RWPE1 (cell line): ENCODE measurements around the gene ADK.

Experiments
- CTCF ChIA-PET: fragments of 350-600 bp; sonication (Branson Sonifier 250); formaldehyde crosslinking; extraction: SDS; loops from one replicate; lab custom pipeline; 2021; lab: Yijun Ruan, JAX
- POLR2A ChIA-PET: fragments of 400-600 bp; formaldehyde crosslinking; extraction: SDS; loops from one replicate; lab custom pipeline; 2020; ENCODE audit warnings: antibody characterized with exemption; ENCODE audit not compliant: low non-redundant PET; lab: Yijun Ruan, JAX
- DNase-seq: peaks from one replicate; pipeline ENCODE4 v3.0.0; 2012; ENCODE audit warnings: low spot score
- H3K27ac ChIP-seq: fragments of 450-650 bp; 2 replicates; pipeline ENCODE4 v1.5.1; 2017
- TF ChIP-seq, protein P1 (sequence below): fragments of 450-650 bp; conservative IDR thresholded peaks from 2 replicates; pipeline ENCODE4 v1.5.1; 2017; ENCODE audit warnings: low read depth, mild to moderate bottlenecking

Gene ADK

DNA sequence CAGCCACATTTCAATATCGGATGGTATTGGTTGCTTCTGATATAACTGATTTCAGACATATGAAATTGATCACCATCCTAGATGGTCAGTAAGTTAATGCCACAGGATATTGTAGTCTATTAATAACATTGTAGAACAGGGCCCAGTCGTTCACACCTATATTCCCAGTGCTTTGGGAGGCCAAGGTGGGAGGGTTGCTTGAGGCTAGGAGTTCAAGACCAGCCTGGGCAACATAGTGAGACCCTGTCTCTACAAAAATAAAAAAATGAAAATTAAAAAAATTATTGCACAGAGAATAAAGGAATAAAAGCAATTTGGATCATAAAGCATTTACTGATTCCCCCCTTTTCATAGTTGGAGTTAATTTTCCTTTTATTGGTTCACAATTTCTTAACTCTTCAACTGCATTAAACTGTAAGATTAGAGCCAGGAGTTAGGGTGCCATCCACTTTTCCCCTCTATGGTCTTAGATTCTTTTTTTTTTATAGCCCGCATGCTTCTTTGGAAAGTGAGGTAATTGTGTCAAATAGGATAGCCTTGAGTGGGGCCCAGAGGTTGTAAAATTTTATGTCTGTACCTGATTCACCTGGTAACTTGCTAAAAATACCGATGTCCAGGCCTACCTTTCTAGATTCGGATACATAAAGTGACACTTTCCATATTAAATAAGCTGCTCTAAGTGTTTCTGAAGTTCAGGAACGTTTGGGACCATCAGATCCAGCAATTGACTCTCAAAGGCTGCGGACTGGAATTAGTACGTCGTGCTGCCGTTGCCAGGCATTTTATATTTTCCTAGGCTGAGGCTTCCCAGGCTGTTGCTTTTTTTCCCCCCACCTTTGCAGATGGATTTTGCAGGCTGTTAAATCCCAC, 24.7 kb downstream of the ADK start:
- TF ChIP-seq, protein P1, sequence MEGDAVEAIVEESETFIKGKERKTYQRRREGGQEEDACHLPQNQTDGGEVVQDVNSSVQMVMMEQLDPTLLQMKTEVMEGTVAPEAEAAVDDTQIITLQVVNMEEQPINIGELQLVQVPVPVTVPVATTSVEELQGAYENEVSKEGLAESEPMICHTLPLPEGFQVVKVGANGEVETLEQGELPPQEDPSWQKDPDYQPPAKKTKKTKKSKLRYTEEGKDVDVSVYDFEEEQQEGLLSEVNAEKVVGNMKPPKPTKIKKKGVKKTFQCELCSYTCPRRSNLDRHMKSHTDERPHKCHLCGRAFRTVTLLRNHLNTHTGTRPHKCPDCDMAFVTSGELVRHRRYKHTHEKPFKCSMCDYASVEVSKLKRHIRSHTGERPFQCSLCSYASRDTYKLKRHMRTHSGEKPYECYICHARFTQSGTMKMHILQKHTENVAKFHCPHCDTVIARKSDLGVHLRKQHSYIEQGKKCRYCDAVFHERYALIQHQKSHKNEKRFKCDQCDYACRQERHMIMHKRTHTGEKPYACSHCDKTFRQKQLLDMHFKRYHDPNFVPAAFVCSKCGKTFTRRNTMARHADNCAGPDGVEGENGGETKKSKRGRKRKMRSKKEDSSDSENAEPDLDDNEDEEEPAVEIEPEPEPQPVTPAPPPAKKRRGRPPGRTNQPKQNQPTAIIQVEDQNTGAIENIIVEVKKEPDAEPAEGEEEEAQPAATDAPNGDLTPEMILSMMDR, result no peak
- H3K27ac ChIP-seq, result peak overlapping the region; percentile 95
- ChIA-PET CTCF (interaction anchor here (0.5 kb wide), 1 partner anchor 455 kb away, joined by 3 read pairs; no protein-coding TSS in a partner anchor), POLR2A (interaction anchor here (0.6 to 1.4 kb wide), 5 partner anchors 14 to 67 kb away, joined by 3 to 11 read pairs (median 6); partner anchors contain the start of genes ADK and AP3M1)
- no peak for DNase-seq

DNA sequence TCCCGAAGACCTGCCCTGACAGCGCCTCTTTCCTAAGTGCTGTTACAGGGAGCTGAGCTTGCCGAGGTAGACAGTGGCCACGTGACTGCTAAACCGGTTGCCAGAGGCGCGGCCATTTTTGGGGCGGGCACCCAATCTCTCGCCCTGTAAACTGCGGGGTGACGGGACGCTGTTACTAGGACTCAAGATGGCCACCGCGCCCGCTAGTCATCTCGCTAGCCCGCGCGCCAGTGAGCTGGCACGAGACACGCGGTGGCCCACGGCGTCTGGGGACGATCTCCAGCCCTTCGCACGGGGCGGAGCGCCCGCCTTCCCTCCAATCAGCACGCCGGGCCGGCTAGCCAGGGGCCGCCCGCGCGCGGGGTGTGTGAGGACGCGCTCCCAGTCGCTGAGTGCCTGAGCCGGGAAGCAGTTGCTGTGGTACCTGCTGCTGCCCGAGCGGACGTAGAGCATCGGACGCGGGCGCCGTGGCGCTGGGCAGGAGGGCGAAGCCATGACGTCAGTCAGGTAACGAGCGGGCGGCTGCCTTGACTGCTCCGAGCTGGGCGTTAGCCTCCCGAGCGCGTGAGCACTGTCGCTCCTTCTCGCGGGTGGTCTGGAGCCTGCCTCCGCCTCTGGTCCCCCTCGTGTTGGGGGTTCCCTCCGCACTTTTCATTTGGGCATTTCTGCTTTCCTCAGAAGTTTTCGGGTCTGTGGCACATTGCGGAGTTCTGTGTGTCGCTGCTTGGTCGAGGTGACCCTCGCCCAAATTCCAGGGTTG, 25.5 kb downstream of the ADK start:
- H3K27ac ChIP-seq, result peak overlapping the region; percentile 95
- ChIA-PET POLR2A (interaction anchor here (0.6 to 1.4 kb wide), 6 partner anchors 13 to 67 kb away, joined by 3 to 11 read pairs (median 6); partner anchors contain the start of genes ADK and AP3M1), CTCF (interaction anchor here (0.5 to 0.7 kb wide), 2 partner anchors 370 to 455 kb away, joined by 3 to 4 read pairs; no protein-coding TSS in a partner anchor)
- TF ChIP-seq, protein P1, result no peak
- DNase-seq, result peak; percentile 95

DNA sequence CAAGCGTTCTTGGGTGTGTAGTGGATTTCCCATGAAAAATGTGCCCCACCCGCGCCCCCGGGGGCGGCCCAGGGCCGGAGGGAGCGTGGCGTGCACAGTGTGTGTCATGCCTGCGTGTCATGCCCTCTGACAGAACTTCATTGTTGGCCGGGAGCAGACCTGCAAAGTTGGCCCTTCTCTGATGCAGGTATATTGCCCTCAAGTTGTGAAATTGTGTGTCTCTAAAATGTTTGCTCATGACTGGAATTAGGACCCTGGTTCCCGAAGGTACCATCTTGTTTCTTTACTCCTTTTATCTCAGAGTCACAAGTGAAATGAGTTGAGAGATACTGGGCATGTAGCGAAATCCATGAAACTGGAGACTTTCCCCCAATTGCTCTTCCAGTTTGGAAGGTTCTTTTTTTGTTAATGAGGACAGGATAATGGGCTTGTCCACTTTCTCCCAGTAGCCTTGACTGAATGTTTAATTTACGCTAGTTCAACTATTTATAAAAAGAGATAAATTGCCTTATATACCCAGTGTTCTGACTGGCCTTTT, 26.2 kb downstream of the ADK start:
- ChIA-PET POLR2A (interaction anchor here (0.6 to 1.4 kb wide), 3 partner anchors 13 to 62 kb away, joined by 6 to 8 read pairs (median 7); partner anchors contain the start of genes ADK and AP3M1), CTCF (no interaction called here)
- TF ChIP-seq, protein P1, result no peak
- peak overlapping the region; percentile 95 for H3K27ac ChIP-seq
- DNase-seq, result peak; percentile 65

DNA sequence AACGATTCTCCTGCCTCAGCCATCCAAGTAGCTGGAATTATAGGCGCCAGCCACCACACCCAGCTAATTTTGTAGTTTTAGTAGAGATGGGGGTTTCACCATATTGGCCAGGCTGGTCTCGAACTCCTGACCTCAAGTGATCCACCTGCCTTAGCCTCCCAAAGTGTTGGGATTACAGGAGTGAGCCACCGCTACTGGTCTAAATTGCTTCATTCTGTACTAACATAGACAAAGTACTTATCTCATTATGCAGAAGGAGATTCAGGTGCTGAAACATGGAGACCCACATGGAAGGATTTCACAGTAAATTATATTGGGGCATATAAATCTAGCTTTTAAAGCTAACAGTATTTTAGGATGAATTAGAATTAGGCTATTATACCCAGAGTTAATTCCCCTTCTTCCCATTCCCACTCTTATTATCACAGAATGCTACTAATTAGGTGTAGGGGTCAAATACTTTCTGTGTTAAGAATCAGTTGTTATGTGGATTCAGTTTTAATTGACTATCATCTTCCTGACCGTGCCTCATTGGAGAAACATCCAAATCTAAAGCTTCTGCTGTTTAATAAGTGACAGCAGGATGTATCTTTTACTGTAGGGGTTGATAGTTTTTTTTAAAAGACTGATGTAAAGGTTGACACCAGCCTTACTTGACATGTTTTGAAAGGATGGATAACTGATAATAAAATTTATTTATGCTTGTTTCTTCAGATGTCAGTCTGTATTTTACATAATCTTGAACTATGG, 27.2 kb downstream of the ADK start:
- POLR2A ChIA-PET, result interaction anchor here (0.9 kb wide), 1 partner anchor 12 kb away, joined by 3 read pairs; no protein-coding TSS in a partner anchor
- DNase-seq, result no peak

DNA sequence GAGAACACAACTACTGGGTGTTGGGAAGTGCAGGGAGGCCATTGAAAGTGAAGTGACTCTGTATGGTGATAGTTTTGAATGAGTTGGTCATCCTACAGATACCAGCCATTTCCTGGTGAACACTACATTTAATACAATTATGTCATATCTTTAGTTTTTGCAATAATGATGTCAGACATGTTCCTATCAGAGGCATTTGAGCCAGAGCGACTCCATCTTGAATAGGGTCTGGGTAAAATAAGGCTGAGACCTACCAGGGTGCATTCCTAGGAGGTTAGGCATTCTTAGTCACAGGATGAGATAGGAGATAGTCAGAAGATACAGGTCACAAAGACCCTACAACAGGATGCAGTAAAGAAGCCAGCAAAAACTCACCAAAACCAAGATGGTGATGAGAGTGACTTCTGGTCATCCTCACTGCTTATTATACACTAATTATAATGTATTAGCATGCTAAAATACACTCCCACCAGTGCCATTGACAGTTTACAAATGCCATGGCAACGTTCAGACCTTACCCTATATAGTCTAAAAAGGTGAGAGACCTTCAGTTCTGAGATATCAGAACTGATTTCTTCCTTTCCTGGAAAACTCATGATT, 28.2 kb downstream of the ADK start:
- ChIA-PET CTCF (no interaction called here), POLR2A (interaction anchor here (0.9 kb wide), 1 partner anchor 11 kb away, joined by 3 read pairs; no protein-coding TSS in a partner anchor)
- no peak overlapping the region for H3K27ac ChIP-seq
- TF ChIP-seq, protein P1, result no peak
- DNase-seq, result no peak

More for the DNA sequence above, 27.2 kb downstream of the ADK start:
- peak overlapping the region; percentile 47 for H3K27ac ChIP-seq
- TF ChIP-seq, protein P1, result no peak
- CTCF ChIA-PET, result no interaction called here
